GM19468 (cell line): ENCODE data around the gene KLHL26.

Source experiments
- ATAC-seq: cut with Tn5 transposase; IDR thresholded peaks from one replicate; pipeline ENCODE4 v1.9.1; 2021; ENCODE audit warnings: mild to moderate bottlenecking, moderate library complexity, moderate number of reproducible peaks; ENCODE audit not compliant: unreplicated experiment; ENCODE audit errors: extremely low read depth

The KLHL26 gene

DNA sequence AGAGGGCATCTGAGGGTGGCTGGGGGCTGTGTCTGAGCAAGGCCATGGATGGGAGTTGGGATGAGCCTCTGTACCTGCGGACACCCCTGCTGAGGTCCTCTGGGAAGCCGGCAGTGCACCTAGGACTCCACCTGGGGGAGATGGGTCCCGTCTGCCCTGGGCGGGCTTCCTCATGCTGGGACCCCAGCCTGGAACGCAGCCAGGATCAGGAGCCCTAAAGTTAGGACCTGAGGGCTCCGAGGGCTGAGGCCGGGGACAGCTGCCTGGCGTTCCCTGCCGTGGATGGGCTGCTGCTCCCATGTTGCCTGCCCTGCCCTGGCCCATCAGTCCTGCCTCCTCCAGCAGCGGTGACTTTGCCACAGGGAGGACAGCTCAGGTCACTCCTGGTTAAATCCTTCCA lies 72.7 kb downstream of the KLHL26 start:
- no peak for ATAC-seq

DNA sequence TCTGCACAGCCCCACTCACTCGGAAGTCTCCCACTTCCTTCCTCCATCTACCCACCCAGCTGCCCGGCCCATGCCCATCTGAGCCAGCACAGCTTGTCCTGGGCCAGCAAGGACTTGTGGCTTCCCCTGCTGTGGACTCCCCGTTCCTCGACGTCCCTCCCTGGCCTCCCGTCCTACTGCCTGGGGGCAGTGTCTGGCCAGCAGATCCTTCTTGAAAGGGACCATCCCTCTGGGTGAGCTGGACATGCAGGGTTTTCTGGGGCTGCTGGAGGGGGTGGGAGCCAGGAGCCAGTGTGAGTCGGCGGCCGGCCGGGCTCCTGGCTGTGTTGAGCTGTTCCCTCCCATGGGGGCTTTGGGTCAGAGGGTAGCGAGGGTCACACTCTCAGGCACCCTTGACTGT lies 73.4 kb downstream of the KLHL26 start:
- no peak for ATAC-seq

DNA sequence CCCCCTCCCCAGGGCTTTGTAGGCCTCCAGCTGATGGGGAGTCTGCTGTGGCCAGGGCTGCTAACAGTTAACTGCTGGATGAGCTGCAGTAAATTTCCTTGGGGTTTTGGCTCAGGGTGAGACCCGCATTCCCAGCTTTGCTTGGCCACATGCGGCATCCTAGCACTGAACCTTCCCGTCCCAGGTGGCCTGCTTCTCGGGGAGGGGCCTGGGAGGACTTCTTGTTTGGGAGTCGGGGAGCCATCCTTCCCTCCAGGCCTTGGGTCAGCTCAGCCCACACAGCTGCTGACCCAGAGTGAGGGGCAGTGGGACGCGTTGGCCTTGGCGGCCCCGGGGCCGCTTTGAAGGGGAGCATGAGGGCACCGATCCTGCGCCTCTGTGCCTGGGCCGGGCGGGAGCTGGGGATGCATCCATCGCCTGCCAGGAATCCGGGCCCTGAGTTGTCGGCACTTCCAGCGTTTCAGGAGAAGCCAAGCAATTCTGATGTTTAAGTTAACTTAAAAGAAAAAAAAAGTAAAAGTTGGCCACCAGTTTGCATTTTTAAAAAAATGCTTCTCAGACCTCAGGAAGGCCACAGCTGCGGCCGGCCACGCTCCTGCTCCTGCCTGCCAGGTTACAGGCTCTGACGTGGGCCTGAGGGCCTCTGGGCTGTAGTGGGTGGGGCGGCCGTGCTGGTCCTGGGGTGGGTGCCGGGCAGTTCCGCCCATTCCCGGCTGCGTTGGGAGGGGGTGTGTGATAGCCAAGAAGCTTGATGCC lies 74.3 kb downstream of the KLHL26 start:
- no peak for ATAC-seq

DNA sequence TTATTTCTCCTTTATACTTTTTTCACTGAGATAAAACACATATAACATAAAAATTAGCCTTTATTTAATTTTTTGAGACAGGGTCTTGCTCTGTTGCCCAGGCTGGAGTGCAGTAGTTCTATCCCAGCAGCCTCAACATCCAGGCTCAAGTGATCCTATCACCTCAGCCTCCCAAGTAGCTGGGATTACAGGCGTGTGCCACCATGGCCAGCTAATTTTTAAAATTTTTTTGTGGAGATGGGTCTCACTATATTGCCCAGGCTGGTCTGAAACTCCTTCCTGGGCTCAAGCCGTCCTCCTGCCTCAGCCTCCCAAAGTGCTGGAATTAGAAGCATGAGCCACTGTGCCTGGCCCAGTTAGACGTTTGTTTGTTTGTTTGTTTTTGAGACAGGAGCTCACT lies 75.1 kb downstream of the KLHL26 start:
- no peak for ATAC-seq

DNA sequence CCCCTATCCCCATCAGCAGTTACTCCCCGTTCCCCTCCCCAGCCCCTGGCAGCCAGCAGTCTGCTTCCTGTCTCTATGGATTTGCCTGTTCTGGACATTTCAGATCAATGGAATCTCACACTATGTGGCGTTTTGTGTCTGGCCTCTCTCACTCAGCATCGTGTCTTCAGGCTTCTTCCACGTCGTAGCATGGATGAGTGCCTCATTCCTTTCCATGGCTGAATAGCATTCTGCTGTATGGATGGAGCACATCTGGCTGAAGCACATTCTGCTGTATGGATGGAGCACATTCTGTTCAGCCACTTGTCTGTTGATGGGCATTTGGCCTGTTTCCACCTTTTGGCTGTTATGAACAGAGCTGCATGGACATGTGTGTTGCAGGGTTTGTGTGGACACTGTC lies 76.2 kb downstream of the KLHL26 start:
- ATAC-seq = no peak

DNA sequence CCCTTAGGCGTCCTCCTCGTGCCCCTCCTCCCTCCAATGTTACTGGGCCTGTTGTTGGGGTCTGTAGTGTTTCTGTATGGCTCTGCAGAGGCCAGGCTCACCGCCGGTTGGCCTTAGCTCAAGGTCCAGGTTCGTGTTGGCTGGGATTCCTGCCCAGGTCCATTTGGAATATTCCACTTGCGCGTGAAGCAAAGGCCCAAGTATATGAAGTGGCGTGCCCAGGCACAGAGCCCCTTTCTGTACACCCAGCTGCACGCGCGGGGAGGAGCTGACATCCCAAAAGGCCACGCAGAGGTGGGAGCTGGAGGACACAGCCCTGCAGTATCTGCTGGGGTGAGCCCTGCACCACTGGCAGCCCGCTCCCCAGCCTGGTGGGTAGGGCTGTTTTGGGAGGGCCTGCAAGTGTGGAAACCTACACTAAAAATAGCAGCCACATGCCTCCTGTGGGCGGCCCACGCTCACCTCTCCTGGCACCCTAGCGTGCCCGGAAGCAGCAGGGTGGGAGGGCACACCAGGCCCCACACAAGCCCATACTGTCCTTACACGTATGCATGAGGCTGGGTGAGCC lies 76.8 kb downstream of the KLHL26 start:
- ATAC-seq = no peak

DNA sequence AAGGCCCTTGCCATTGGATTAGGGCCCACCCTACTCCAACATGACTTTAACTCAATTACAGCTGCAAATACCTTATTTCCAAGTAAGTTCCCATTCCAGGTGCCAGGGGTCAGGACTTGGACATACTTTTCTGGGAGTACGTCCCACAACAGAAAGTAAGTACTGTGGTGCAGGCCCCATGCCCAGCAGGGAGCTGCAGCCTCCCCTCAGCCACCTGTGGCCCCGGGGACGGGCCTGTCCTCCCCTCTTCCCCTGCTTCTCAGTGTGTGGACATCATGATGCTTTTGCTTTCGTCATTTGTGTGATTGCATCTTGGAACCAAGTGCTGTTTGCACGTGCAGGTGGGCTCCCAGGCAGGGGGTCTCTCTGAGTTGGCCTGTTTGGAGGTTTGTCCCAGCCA lies 78.6 kb downstream of the KLHL26 start:
- ATAC-seq = no peak

DNA sequence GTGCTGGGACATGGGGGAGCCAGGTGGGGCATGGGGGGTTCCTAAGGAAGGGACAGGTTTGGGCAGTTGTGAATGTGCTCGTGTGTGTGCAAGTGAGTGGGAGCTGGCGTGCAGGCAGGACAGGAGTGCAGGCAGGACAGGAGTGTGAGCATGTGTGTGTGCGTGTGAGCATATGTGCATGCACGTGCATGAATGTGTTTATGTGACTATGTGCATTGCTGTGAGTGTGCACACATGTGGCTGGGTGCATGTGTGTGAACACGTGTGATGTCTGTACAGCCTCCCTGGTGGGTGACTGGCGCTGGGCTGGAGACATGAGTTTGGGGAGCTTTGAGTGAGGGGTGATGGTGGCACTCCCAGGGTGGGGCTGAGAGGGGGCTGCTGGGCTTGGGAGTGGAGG lies 80.0 kb downstream of the KLHL26 start:
- ATAC-seq = no peak

DNA sequence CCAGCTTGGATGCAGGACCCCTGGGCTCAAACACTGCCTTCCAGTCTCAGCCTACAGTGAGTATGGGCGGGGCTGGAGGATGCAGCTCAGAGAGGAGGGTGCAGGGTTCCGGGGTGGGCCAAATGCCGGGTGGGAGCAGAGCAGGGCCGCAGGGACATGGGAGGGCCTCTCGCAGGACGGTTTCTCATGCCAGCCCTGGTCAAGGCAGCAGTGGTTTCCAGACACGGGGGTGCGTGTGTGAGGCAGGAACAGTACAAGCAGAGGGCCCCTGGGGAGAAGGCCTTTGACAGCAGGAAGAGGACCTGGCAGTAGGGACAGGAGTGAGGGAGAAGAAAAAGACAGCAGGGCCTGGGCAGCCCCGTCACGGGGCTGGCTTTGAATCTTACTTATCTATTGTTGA lies 80.8 kb downstream of the KLHL26 start:
- no peak for ATAC-seq

DNA sequence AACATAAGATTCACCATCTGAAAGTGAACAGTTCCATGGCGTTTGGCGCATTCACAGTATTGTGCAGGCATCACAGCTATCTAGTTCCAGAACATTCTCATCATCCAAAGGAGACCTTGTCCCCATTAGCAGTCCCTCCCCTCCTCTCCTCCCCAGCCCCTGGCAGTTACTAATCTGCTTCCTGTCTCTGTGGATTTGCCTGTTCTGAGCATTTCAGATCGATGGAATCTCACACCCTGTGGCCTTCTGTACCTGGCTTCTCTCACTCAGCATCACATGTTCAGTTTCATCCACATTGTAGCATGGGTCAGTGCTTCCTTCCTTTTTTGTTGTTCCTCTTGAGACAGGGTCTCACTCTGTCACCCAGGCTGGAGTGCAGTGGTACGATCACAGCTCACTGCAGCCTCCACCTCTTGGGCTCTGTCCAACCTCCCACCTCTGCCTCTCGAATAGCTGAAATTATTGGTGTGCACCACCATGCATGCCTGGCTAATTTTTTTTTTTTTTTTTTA lies 81.2 kb downstream of the KLHL26 start:
- ATAC-seq = no peak

DNA sequence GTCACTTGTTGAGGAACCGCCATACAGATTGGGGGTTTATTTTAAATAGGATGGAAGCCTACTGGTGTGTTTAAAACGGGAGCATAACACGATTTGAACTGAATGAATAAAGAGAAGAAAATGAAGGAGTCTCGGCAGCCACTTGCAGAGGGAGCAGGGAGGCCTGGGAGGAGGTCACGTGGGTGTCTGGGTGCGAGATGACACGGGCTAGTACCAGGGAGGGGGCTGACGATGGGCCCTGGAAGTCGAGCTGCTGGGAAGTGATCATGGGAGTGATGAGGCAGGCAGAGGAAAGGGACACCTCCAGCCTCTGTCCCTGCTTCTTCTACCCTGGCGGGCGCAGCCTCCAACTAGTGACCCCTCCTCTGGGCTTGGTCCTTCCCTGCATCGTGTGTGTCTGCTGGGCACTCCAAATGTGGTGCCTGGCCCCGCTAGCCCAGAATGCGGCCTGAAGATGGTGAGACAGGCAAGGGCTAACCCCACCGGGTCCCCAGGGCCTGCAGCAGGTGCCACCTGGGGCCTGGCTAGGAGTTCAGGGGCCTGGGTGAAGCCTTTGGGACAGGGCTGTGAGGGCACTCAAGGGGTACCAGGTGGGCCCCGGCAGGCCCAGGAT lies 82.1 kb downstream of the KLHL26 start:
- no peak for ATAC-seq

DNA sequence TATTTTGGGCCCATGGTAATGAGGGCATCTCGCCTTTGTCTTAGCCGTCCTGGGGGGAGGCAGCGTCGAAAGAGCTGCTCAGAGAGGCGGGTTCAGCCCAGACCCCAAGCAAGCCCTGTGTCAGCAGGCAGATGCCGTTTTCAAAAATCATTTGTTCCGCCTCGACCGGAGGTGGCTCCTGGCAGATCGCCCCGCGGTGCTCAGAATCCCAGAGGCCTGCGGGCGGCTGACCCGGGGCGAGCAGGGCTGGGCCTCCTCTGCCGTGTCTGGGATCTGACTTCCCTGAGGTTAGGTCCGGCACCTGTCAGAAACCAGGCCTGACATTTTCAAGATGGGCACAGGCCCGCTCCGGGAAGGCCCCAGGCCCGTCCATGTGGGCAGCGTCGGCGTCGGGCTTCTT lies 82.7 kb downstream of the KLHL26 start:
- no peak for ATAC-seq
